ENCODE measurements around the gene MYEOV. TPM values are rescaled to one million over a fixed set of nuclear protein-coding genes. Genes with fewer than 3 reads are reported as not detected.

The MYEOV gene
- total RNA-seq, 1 donor = 7.0 TPM

GRCh38 chr11:69288883-69289242 lies 5.1 kb upstream of the MYEOV start:
- no peak for TF ChIP-seq CTCF (IDR thresholded peaks at IDR 0.05; ENCODE audit: insufficient read depth, low read length)
- no peak overlapping the region for H3K4me3 ChIP-seq (ENCODE audit: low read depth, low read length)
- no peak for DNase-seq (ENCODE audit: low read depth)

- no peak overlapping the region for H3K4me3 ChIP-seq (ENCODE audit: low read depth, low read length)
- no peak for TF ChIP-seq CTCF (IDR thresholded peaks at IDR 0.05; ENCODE audit: insufficient read depth, low read length)
- no peak for DNase-seq (ENCODE audit: low read depth)
Measured at GRCh38 chr11:69290806-69291205, 3.1 kb upstream of the MYEOV start.

GRCh38 chr11:69291459-69292110 lies 2.4 kb upstream of the MYEOV start:
- DNase-seq (ENCODE audit: low read depth) = no peak
- TF ChIP-seq CTCF (IDR thresholded peaks at IDR 0.05; ENCODE audit: insufficient read depth, low read length) = no peak
- no peak overlapping the region for H3K4me3 ChIP-seq (ENCODE audit: low read depth, low read length)

- TF ChIP-seq CTCF (IDR thresholded peaks at IDR 0.05; ENCODE audit: insufficient read depth, low read length) = peak; percentile 91
- peak; percentile 31 for DNase-seq (ENCODE audit: low read depth)
- no peak overlapping the region for H3K4me3 ChIP-seq (ENCODE audit: low read depth, low read length)
Measured at GRCh38 chr11:69292221-69292648, 1.7 kb upstream of the MYEOV start.

- no peak for DNase-seq (ENCODE audit: low read depth)
- no peak overlapping the region for H3K4me3 ChIP-seq (ENCODE audit: low read depth, low read length)
- no peak for TF ChIP-seq CTCF (IDR thresholded peaks at IDR 0.05; ENCODE audit: insufficient read depth, low read length)
Measured at GRCh38 chr11:69293087-69293486, 868 bp upstream of the MYEOV start.

- TF ChIP-seq CTCF (IDR thresholded peaks at IDR 0.05; ENCODE audit: insufficient read depth, low read length) = no peak
- DNase-seq (ENCODE audit: low read depth) = no peak
- no peak overlapping the region for H3K4me3 ChIP-seq (ENCODE audit: low read depth, low read length)
Measured at GRCh38 chr11:69294571-69295078, 670 bp downstream of the MYEOV start.
